Right ventricle myocardium inferior (tissue), 1 donor: ENCODE data around the gene ECM2. TPM values are rescaled to one million over a fixed set of nuclear protein-coding genes. Genes with fewer than 3 reads are reported as not detected.
A peak's percentile ranks its signal among the peaks of the same experiment; 100 is the strongest.

Experiments used
- ATAC-seq: fragments of 200-7000 bp; cut with Tn5 transposase; one replicate; pipeline ENCODE4 v1.9.1; 2020; ENCODE audit warnings: mild to moderate bottlenecking, moderate library complexity
- DNase-seq: peaks from one replicate; pipeline ENCODE4 v3.0.0; 2021; ENCODE audit errors: missing footprints
- intact Hi-C: fragments of 100-400 bp; cut with DNase I; formaldehyde crosslinking; loops from one replicate; pipeline ENCODE4 v1.11.0; 2022
- total RNA-seq: library from RNA; stranded (reverse); fragmentation: NEBNext Ultra II Directional; extraction: Animal tissue kit (Norgen Biotek cat#: 25700); gene quantifications from one replicate; pipeline ENCODE4 v1.2.1, GENCODE V29; 2021
- donor health status: DM: no; HTN: yes; CAD: no; lungs with severe emphysema.

The ECM2 gene
- total RNA-seq, 1 donor from 2014 or later, result 8.5 TPM

DNA sequence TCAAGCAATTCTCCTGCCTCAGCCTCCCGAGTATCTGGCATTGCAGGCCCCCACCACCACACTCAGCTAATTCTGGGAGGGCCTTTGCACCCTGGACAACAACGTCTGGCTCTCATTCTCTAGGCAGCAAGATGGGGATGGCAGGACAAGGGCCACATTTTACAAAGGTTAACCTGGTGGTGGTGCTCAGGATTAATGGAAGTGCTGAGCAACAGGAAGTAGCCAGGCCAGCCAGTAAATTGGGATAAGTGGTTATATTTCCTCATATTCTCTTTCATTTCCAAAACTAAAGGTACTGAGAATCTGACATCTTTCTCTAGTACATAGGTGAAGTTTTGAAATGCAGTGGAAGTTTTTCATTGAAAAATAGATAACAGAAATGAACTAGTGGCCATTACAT, 28.8 kb downstream of the ECM2 start:
- intact Hi-C loops, result loop anchor here (10.0 kb wide), 1 partner anchor 108 kb away; no protein-coding TSS in a partner anchor
- ATAC-seq (no peak), DNase-seq (no peak)

DNA sequence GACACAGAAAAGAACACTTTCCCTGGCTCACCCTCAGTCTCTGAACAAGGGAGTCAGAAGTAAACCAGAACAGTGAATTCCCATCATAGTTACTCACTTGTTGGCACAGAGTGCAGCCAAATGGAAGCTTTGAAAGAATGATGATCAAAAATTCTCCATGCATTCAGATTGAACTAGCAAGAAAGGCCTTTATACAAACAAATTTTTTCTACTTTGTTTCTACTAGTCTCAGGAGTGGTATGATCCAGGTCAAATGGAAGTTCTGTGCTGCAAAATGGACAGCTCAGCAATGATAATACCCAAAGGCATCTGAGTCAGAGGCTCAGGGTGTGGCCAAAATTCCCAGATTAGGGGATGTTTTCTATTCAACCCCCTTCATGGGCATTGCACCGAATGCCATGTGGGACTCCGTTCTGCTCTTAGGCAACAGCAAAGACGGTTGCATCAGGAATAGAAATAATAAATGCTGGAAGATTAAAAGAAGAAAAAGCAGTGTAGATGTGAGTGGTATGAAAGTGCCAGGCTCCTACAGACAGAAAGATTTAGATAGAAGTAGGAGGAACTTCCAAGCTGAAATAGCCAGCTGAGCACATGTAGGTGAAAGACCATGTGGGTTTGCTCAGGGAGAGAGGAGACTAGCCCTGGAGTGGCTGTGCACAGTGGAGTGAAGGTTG, 29.5 kb downstream of the ECM2 start:
- no peak for DNase-seq
- peak; percentile 73 for ATAC-seq
- intact Hi-C loops, result loop anchor here (10.0 kb wide), 1 partner anchor 108 kb away; no protein-coding TSS in a partner anchor

DNA sequence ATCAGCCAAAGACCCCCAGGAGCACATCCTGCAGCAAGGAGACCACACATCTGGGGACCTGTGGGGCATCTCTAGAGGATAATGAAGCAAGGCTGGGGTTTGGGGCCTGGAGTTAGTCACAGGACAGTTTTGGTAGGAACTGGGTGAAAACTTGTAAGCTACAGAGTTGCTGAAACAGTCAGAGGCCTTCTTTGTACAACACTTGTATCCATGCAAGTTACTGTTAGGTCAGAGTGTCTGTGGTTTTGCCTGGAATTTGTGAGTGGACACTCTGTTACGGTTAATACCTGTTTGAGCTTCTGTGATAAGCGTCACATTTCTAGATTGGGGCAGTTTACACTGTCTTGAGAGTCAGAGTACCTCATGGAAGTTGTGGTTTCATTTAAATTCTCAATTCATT, 30.9 kb downstream of the ECM2 start:
- DNase-seq (no peak), ATAC-seq (no peak)
- intact Hi-C loops, result loop anchor here (10.0 kb wide), 1 partner anchor 110 kb away; no protein-coding TSS in a partner anchor

DNA sequence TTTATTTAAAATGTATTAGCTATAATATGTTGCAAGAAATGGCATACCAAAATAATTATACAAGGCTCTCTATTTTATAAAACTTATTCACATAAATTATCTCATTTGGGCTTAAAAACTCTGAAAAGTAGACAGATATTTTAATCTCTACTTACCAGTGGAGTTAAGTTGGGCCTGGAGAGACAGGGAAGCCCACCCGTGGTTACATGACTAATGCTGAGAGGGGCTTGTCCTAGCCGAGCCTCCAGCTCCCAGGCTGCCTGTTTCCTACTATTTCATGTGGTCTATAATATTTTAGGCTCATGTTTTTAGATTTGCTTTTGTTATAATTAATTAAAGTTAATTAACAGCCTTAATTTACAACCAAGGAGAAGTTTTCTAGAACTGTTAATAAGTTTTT, 32.6 kb downstream of the ECM2 start:
- intact Hi-C loops, result loop anchor here (10.0 kb wide), 1 partner anchor 112 kb away; no protein-coding TSS in a partner anchor
- DNase-seq, result no peak
- no peak for ATAC-seq

DNA sequence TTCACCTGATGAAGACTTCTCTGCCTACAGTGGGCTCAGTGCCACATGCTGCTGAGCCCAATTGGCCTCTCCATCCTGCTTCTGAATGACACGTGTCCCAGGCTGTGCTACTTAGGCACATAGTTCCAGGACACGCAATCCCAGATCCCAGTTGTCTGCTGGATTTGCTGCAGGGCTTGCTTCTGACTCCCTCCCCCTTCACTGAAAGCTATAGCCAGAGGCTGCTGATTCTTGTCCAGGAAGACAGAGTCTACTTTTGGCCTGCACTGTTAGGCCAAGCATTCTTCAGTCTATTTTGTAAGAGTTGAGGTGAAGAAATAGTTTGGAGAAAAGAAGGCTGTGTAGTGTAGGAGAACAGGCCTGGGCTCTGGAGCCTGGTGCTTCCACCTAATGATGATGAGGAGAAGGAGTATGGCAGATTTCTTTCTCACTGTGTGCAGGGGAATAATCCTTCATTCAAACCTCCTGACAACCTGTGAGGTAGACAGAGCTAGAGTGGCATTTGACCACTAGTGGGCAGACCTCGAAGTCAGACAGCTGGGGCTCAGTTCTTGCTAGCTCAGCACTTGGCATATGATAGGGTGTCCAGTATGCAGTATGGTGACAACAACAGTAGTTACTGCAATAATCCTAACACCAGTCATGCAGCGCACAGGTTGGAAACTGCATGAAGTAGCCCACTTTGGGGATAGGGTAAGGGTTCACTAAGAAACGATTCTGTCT, 34.0 kb downstream of the ECM2 start:
- intact Hi-C loops, result loop anchor here (10.0 kb wide), 1 partner anchor 113 kb away; no protein-coding TSS in a partner anchor
- peak; percentile 85 for ATAC-seq
- DNase-seq, result no peak

DNA sequence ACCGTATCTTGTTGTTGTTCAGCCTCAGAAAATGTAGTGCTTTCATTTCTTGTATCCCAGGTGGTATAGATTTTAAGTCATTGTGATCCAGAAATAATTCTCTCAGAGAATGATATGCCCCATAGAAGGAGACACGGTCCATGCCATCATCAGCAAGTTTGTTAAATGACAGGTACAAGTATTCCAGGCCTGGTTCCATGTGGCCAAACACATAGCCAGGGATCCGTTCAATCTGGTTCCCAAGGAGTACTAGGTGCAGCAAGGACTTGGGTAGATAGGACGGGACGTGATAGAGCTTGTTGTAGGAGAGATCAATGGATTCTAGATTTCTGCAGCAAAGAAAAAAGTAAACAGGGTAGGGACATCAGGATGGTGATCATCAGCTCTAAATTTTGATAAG, 35.1 kb downstream of the ECM2 start:
- intact Hi-C loops, result loop anchor here (10.0 kb wide), 1 partner anchor 114 kb away; no protein-coding TSS in a partner anchor
- DNase-seq (no peak), ATAC-seq (no peak)

DNA sequence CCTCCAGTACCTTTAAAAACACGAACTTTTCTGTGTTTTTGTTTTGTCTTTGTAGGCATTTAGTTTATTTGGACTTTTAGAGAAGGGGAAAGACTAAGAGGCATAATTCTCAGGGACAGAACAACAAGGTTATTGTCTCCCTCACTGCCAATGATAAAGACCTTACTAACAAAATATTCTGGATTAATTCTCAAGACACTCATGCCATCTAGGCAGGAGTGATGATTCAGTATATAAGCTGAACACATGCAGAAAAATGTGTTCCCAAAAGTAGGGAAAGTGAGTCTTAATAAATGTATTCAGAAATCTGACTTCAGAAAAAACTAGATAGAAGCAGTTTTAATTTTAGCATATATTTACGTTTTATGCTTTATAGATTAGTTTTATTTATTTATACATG, 36.1 kb downstream of the ECM2 start:
- ATAC-seq (no peak), DNase-seq (no peak)
- intact Hi-C loops, result loop anchor here (10.0 kb wide), 1 partner anchor 115 kb away; no protein-coding TSS in a partner anchor

DNA sequence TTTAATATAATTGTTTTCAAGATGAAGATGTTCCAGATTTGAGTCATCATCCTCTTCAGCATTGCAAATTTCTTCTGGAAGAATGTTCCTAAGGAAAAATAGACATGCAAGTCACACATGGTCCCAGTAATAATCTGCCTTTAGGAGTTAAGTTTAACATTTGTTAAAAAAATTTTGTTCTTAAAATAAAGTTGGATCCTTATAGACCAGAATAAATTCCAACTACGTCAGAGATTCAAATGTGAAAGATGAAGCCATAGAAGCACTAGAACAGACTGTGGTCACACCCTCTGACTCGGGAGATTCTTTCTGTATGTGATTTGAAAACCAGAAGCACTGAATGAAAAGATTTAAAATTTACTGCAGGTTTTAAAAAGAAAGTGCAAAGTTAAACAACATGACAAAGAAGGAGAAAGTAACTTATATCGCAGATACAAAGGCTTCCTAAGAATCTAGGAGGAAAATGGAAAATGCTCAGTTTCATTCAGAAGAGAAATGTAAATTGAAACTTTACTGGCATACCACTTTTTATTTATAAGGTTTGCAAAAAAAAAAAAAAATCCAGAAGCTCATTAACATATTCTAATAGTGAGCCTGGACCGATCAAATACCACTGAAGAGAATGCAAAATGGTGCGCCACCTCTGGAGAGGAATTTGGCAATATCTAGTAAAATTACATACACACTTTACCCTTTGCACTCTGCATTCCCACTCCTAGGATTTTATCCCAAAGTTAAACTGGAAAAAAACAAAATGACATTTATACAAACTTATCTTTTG, 39.2 kb downstream of the ECM2 start:
- intact Hi-C loops, result no loop called here
- ATAC-seq (no peak), DNase-seq (no peak)

DNA sequence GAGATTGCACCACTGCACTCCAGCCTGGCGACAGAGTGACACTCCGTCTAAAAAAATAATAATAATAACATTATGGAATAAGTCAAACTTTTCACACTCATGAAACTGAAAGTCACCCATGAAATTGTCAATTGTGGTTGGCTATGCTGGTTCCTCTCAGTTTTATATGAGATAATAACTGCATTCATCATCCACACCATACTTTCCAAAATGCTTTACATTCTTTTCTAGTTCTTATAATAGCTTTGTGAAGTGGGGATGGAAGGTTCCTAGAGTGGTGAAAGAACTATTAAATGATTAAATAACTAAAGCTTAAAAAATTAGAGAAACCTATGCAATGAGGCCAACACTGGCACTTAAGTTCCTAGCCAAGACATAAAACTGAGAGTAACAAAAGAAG, 40.9 kb downstream of the ECM2 start:
- DNase-seq, result no peak
- ATAC-seq, result no peak
- intact Hi-C loops, result no loop called here

DNA sequence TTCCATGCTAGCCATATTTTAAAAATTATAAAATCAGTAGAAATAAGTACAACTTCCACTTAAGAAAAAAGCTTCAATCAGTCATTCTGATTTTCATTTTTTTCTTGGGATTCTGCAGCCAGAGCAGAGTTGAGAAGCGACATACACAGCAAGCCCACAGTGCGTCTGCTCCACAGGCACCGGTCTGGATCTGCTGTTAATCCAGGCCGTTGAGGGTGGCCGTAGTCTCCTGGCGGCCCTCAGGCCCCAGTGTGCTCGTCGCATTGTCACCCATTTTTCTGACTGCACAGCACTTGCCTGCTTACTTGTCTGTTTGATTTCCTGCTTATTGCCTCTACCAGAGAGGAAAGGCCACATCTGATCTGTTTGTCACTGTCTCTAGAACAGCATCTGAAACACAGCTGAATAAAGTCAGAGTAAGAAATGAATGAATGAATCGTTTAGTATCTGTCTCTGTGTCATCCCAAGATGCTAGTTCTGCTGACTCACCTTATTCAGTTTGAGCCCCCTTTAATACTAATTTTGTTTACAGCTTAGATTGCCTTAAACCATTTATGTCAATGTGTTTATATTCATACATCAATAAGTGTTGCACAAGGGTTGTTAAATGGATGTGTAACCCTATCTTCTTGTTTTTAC, 41.9 kb downstream of the ECM2 start:
- DNase-seq, result no peak

DNA sequence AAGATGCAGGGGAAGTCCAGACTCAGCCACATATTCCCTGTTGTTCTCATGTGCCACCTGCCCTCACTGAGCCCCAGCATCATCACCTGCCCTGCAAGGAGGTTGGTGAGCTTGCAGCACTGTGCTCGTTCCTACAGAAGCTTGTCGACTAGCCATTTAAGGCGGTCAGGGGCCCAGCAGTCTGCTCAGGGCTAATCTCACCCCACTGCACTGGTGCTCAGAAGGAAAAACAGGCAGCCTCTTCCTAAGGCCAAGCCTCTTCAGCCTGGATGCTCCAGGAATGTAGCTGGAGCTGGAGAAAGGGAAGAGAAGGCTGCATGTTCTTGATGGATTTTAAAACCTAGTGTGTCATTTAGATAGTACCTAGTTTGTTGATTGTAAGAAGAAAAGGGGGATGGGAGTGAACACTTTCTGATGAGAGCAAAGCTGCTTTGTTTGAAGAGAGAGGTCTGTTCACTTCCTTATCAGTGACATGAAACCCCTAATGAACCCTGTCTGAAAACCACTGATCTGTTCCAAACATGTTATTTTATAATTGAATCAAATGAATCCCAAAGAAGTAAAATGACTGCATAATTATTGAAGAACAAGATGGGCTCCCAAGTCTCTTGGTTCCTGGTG, 42.9 kb downstream of the ECM2 start:
- DNase-seq, result no peak
- intact Hi-C loops, result no loop called here
- no peak for ATAC-seq

More for the DNA sequence above, 41.9 kb downstream of the ECM2 start:
- intact Hi-C loops, result no loop called here
- ATAC-seq, result no peak

DNA sequence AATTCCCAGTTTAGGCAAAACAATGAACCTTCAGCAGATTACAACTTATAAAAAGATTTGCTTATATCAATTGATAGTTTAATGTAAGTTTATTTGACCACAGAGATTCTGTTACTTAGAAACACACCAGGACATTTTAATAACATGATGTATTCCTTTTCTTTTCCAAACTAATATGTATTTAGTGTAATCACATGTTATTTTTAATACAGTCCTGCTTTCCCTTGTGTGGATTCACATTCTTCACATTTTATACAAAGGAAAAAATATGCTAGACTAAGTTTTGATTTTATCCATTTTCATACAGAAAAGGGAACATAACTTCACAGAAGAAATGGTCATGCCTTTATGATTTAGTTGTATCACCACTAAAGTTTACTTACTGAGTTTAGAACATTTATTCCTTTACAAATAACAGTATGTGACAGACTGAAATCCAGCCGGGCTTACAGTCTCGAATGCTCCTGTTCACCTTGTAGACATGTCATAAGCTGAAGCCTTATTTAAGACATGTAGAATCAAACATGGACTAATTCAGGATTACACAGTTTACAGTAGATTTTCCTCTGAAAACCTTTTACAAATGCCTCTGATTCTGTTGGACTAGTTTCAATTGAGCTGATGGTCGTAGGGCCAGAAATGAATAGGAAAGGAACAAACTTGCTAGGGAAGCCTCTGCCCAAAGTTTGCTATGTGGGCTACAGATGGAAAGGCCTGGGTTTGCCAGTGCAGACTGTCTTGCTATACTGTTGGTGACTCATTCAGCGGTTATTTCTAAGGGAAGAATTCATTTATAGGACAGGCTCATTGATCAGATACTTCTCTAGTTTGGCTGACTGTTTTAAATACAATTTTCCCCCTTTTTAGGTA, 46.9 kb downstream of the ECM2 start:
- intact Hi-C loops, result no loop called here
- no peak for DNase-seq

DNA sequence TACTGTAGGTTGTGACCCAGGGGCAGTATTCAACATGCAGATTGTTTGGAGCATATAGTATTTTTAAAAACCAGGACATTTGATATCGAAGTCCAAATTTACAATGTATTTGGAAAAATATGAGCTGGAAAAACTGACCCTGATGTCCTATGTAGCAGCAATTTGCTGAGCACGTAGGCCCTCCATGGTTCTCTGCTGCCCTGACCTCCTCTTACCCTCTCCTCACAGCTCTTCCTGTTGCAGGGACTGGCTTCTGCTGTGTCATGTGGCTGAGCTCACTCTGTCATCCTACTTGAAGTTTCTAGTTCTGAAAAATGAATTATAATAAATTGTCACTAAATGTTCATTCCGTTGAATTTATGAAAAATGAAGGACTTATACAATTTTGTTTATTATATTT, 49.4 kb downstream of the ECM2 start:
- intact Hi-C loops, result no loop called here
- no peak for ATAC-seq
- DNase-seq, result no peak

More for the DNA sequence above, 46.9 kb downstream of the ECM2 start:
- no peak for ATAC-seq

DNA sequence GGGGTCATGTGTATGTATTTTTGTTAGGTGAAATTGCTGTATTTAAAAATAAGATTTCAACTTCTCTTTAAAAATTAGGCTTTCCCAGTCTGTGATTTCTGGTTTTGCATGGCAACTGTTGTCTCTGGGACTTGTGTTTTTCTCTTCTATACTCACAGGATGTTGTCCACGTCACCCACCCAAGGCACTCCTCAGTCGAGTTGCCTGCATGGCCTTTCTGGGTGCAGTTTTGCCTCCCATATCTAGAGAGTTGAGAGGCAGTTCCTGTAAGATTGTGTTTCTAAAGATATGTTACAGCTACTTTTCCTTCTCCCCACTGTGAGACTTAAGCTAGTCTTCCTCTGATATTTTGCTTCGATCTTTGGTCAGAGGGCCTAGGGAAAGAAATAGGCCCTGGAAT, 51.2 kb downstream of the ECM2 start:
- intact Hi-C loops, result loop anchor here (5.0 kb wide), 1 partner anchor 123 kb away; no protein-coding TSS in a partner anchor
- no peak for ATAC-seq
- no peak for DNase-seq

DNA sequence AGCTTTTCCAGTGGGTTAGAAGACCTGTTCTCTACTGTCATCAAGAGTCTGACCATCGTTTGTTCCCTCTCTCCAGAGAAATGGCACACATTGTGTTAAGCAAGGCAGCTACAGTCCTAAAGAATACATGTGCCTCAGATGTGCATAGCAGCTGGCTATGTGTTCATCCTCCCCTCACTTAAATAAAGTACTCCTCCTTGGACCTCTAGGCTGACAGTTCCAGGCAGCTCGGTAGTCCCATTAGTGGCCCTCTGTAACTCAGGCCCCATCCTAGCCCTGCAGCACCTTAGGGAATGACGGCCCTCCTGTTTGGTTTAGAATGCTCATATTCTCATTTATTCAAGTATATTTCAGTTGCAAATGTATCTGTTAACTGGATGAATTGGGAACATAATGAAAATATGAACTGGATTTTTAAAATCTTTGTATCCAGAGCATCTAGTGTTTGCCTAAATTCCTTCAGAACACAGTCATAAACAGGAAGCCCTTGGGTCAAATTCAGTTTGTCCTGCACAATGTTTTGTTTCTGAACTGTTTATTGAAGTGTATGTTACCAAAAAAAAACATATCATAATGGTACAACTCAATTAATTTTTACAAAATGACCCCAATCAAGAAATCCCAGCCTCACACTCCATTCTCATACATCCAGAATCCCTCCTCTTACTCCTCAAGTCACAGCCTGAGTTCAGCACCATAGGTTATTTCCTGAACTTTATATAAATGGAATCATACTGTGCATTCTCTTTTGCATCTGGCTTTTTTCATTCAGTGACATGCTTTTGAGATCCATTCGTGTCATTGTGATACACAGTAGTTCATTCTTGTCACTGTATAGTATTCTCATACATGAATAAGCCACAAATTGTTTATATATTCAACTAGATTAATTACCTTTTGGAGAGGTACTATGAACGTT, 51.9 kb downstream of the ECM2 start:
- DNase-seq (no peak), ATAC-seq (no peak)
- intact Hi-C loops, result loop anchor here (5.0 kb wide), 1 partner anchor 123 kb away; no protein-coding TSS in a partner anchor

DNA sequence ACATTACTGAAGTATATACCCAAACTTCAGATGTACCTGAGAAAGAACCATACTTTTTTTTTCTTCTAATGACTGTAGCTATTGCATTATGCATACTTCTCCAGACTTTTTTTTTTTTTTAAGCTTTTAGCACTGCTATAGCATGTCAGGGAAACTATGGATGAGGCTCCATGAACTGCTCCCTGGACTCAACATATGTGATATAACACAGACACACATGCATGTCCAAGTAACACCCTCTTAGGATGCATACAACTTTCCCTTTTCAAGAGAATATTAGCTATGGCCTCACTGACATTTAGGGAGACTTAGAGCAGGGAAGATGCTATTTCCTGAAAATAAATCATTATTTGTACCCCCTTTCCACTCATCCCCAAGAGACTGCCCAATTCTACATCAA, 53.0 kb downstream of the ECM2 start:
- no peak for ATAC-seq
- intact Hi-C loops, result loop anchor here (5.0 kb wide), 1 partner anchor 124 kb away; no protein-coding TSS in a partner anchor
- no peak for DNase-seq
